Heart left ventricle (tissue), 13 donors: ENCODE results near the gene GHR.

Source experiments
- CTCF ChIP-seq, 12 donors: fragments of 200-600 bp; sonication (generic) in 4 of 12; IDR thresholded peaks; one replicate each; pipeline versions ENCODE4 v1.5.0 to v1.8.0; 2018 to 2022; ENCODE audit warnings: antibody characterized with exemption in 12 of 12, mild to moderate bottlenecking in 5 of 12
- POLR2A ChIP-seq, 2 donors: fragments of 450-650 bp; IDR thresholded peaks; one replicate each; pipeline ENCODE4 v1.6.1; 2017; ENCODE audit warnings: antibody characterized with exemption in 2 of 2, mild to moderate bottlenecking in 2 of 2, moderate library complexity in 2 of 2
- donor health status: ischemic (EF 13 %, LVEDD 7.1; RV severe dilation, severe dysfunction).
- donor health status: DM: no; HTN: yes; CAD: no.
- donor health status: DM: no; HTN: no; CAD: no.
- donor health status: ischemic (EF 25% LVEDD 6.9; RV normal size, moderate dysfunction).
- donor health status: ischemic (EF 25% LVEDD 5.7; RV mildly dilated, moderate dysfunction).
- donor health status: ischemic (EF 35%, LVEDD 5.7; RV mildly dilated, moderate dysfunction).
- donor health status: nonischemic (EF 11% LVEDD 7.7; RV severe dilation, severe dysfunction).
- donor health status: DM: yes; HTN: yes; CAD: no.
- donor health status: PGD.
- donor health status: ischemic (EF 29% LVEDD 5.4; RV normal size, mild dysfunction).
- donor health status: nonischemic (EF 23%, LVEDD 6.1; RV moderate dilation, normal function).

- TF ChIP-seq POLR2A (IDR thresholded peaks at IDR 0.05) (no peak), CTCF (IDR thresholded peaks at IDR 0.05) (no peak)
These were observed 143.5 kb downstream of the GHR start for GRCh38 chr5:42566652-42567295.
